Left renal cortex interstitium (tissue), 4 donors: Measurements from ENCODE around the gene JAGN1. TPM values are rescaled to one million over a fixed set of nuclear protein-coding genes. Genes with fewer than 3 reads are reported as not detected.
"Not testable (repeated sequence)": the region's sequence is repeated elsewhere in the genome, so short reads cannot be mapped to it uniquely, and the experiment has no call there.

Experiments
- DNase-seq, 4 donors: peaks; one replicate each; pipeline ENCODE4 v3.0.0-alpha.2; 2013; ENCODE audit warnings: low read depth in 4 of 4, low spot score in 2 of 4, missing footprints in 1 of 4
- polyA plus RNA-seq, 4 donors: library from polyadenylated mRNA; unstranded; fragments of 120-200 nt; gene quantifications; one replicate each; pipeline ENCODE4 v1.2.1, GENCODE V29; 2013; ENCODE audit not compliant: insufficient read length in 4 of 4

The JAGN1 gene
- polyA plus RNA-seq, 4 donors = 41.8 to 50.7 (median 44.4) TPM

DNA sequence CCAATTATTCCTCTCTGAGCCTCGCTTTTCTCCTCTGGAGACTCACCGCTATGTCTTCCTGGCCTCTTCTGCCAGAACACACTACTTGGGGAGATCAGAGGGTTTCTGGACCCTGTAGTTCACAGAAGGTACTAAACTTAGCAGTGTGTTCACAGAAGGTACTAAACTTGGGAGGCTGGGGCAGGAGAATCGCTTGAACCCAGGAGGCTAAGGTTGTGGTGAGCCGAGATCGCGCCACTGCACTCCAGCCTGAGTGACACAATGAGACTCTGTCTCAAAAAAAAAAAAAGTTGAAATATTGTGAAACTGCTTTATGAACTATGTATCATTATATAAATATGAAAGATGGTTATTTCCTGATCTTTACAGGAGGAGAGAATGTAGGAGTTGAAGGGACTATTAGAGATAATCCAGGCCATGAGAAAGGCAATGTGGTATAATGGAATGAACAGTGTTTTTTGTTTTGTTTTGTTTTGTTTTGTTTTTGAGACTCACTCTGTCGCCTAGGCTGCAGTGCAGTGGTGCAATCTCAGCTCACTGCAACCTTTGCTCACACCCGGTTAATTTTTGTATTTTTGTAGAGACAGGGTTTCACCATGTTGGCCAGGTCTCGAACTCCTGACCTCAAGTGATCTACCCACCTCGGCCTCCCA, 6.5 kb downstream of the JAGN1 start:
- DNase-seq = not testable (repeated sequence)

GRCh38 chr3:9897408-9898372, 7.3 kb downstream of the JAGN1 start:
- DNase-seq = peak in 1 of 4 donors; percentile 69

GRCh38 chr3:9898467-9899241, 8.2 kb downstream of the JAGN1 start:
- no peak for DNase-seq

- no peak for DNase-seq
Observed at GRCh38 chr3:9899289-9899791, 8.9 kb downstream of the JAGN1 start.

DNA sequence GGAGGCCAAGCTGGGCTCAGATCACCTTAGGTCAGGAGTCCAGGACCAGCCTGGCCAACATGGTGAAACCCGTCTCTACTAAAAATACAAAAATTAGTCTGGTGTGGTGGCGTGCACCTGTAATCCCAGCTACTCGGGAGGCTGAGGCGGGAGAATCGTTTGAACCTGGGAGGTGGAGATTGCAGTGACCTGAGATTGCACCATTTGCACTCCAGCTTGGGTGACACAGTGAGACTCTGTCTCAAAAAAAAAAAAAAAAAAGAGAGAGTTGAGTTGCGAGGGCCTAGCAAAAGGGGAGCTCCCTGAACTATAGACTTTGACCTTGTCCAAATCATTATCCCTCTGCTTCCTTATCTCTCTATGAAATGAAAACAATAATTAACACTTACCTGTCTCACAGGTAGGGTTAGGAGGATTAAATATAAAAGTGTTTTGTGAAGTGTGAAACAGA, 10.6 kb downstream of the JAGN1 start:
- not testable (repeated sequence) for DNase-seq

- DNase-seq = no peak
Observed at GRCh38 chr3:9901967-9902366, 11.6 kb downstream of the JAGN1 start.

DNA sequence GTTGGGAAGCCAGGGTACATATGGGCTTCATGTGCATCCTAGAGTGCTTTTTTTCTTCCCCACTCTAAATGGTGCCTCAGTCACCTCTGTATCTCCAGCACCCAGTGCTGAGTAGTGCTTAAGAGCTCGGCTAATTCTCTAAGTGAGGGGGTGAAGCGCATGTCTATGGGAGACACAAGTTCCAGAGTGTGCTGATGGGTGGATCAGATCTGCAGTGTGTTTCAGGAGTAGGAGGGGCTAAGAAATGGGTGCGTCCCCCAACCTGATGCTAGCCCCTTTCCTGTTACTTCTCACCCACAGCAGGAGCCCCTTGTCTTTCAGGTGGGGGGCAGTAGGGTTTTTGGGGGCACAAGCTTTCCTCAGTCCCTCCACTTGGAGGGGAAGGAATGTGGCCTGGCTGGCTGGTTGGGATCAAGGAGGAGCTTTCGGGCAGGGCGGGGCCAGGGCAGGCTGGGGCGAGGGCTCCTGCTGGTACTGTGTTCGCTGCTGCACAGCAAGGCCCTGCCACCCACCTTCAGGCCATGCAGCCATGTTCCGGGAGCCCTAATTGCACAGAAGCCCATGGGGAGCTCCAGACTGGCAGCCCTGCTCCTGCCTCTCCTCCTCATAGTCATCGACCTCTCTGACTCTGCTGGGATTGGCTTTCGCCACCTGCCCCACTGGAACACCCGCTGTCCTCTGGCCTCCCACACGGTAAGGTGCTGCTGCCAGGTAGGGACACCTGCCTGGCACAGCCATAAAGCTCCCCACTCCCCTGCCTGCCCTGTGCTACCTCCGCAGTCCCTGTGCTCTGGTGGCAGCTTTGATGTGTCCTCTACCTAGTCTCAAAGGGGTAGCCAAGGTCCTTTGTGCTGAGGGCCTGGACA, 12.2 kb downstream of the JAGN1 start, which contains the start of gene IL17RE:
Gene IL17RE, plus strand, starts transcription at position 477 of the 866 bp plus-strand sequence. Its CDS starts 85 bp downstream, at position 562.
- no peak for DNase-seq

- DNase-seq = no peak
Observed at GRCh38 chr3:9903238-9903624, 12.8 kb downstream of the JAGN1 start.

DNA sequence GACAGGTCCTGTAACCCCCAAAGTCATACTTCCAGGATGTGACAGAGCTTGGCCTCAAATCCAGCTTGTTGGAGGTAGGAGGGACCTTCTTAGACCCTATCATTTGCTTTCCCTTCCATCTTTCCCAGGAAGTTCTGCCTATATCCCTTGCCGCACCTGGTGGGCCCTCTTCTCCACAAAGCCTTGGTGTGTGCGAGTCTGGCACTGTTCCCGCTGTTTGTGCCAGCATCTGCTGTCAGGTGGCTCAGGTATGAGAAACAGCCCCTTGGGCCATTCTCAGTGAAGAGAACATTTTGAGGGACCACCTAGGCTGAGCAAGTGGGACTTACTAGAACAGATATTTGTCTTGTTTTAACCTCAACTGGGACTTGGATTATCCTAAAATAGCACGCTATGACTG, 13.5 kb downstream of the JAGN1 start:
- DNase-seq = no peak

GRCh38 chr3:9906480-9906879, 16.1 kb downstream of the JAGN1 start:
- DNase-seq = no peak

DNA sequence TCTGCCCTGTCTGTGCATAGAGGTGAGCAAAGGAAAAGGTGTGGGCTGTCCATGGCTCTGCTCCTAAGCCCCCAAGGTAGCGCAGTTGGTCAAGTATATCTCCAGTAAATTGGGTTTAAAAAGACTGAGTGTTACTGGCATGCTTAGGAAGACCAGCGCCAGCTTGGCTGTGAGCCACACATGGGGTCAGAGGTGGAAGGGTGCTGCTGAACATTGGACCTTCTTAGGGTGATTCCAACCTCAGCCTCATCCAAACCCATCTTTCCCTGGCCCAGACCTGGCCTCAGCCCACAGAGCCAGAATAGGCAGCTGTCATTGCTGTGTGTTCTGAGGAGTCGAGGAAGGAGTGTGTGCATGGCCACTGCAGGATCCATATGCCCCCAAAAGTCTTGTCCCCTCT, 17.9 kb downstream of the JAGN1 start:
- DNase-seq = no peak

DNA sequence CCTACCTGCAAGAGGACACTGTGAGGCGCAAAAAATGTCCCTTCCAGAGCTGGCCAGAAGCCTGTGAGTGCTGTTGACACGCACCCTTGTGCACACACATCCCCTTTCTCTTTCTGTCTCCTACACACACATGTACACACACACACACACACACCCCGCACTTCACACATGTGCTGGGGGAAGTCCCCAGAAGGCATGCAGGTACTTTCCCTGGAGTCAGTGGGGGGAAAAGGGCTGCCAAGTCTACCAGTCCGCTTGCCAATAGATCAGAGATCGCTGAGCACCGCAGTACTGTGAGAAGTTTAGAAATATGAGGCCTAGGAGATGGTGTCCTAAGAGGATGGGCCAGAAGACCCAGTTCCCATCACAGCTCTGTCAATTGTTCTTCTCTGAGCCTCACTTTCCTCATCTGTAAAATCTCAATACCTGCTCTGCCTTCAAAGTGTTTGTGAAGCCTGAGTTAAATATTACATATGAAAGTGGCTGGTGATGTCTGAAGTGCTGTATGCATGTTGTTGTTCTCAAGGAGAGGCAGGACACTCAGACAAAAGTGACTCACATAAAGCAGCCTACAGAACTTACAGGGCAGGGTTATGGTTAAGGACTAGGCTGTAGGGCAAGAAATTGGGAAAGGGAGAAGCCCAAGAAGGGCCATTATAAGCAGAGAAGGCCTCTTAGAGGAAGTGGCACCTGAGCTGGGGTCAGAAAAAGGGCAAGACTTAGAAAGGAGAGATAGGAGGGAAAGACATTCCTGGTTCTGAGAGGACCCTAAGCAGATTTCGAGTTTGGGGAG, 19.0 kb downstream of the JAGN1 start:
- DNase-seq = no peak

- DNase-seq = no peak
Observed at GRCh38 chr3:9911863-9912262, 21.5 kb downstream of the JAGN1 start.

DNA sequence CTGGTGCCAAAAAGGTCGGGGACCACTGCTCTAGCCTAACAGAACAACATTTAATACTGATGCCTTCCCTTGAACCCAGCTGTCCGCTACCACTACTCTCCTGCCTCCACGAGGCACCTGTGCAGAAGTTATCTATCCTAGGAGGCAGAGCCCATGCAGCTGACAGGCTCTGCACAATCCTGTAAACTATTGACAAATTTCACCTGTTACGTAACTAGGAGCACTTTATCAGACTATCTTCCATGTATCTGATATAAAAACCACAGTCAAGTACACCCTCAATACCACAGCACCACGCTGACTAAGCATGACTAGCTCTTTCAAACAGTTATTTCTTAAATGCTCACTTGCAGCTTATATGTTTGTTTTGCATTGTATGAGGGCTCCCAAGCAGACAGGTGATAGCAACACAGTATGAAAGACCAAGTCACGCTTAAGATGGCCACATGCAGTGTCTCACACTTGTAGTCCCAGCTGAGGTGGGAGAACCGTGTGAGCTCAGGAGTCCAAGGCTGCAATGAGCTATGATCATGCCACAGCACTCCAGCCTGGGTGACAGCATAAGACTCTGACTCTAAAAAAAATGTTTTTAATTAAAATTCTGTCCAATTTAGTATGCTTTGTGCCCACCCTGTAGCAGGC, 22.0 kb downstream of the JAGN1 start:
- no peak for DNase-seq

DNA sequence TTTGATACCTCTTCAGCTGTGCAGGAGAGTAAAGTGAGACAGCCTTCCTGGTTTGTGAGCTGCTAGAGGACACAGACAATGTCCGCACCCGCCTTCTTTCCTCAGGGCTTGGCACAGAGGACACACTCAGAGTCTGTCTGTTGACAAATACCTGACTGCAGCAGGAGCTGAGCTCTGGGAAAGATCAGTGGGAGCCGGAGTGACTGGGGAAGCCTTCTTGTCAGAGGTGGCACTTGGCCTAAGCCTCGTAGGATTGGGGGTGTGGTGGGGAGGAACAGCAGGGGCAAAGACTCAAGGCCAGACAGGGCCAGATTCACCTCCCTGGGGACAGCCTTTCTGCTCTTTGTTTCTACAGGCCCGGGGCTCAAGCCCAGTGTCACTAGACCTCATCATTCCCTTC, 23.2 kb downstream of the JAGN1 start:
- DNase-seq = no peak

DNA sequence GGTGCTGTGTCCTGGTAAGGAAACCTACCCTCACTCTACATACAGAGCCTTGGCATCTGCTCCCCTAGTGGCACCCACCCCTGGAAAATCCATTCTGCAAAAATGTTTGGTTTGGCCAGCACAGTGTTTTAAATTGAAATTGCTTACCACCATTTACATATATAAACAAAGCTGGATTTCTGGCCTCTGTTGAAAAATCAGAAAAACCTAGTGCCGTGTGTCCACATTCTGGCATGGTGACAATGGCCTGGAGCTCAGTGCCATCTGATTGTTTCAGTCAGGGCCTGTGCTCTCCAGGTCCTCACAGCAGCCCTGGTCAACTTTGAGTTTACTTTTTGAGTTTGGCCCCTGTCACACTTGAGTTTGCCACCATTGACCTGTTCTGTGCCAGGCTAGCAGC, 23.6 kb downstream of the JAGN1 start:
- no peak for DNase-seq

DNA sequence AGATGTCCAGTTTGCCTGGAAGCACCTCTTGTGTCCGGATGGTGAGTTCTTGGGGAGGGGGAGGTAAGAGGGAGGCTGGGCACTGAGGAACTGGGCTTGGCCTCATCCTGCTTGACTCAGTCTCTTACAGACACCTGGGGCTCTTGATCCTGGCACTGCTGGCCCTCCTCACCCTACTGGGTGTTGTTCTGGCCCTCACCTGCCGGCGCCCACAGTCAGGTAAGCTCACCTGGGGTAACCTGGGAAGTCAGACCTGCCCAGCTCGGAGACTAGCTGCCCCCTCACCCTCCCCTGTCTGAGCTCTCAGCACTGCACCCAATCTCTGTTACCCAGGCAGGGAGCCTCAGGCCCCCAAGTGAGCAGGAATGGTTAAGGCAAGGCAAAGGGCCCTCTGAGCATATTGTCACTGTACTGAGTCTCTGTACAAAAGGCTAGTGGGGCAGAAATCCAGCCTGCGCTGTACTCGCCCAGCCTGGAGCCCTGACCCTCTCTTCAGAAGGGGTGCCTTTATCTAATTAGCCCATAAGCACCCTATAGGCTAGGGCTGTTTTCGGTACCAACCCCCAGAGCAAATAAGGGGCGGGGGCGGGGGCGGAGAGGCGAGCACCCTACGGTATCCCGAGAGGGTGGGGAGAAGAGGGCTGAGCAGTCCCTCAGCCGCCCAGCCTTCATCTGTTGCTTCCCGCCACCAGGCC, 24.3 kb downstream of the JAGN1 start:
- no peak for DNase-seq
